Suprapubic skin (tissue), 4 donors: ENCODE data around the gene PCBP3. TPM values are rescaled to one million over a fixed set of nuclear protein-coding genes. Genes with fewer than 3 reads are reported as not detected.

Experiments used
- DNase-seq, 2 donors: peaks; one replicate each; pipeline ENCODE4 v3.0.0-alpha.2; 2019; ENCODE audit warnings: low spot score in 2 of 2
- H3K27ac ChIP-seq: fragments of 200-600 bp; sonication (generic); one replicate; pipeline ENCODE4 v1.5.1; 2019
- H3K27me3 ChIP-seq: fragments of 200-600 bp; sonication (generic); one replicate; pipeline ENCODE4 v1.5.1; 2019
- H3K36me3 ChIP-seq: fragments of 200-600 bp; sonication (generic); one replicate; pipeline ENCODE4 v1.5.1; 2019
- H3K4me1 ChIP-seq: fragments of 200-600 bp; sonication (generic); one replicate; pipeline ENCODE4 v1.5.1; 2019
- H3K4me3 ChIP-seq: fragments of 200-600 bp; sonication (generic); one replicate; pipeline ENCODE4 v1.5.1; 2019; ENCODE audit warnings: mild to moderate bottlenecking
- H3K9me3 ChIP-seq: fragments of 200-600 bp; sonication (generic); one replicate; pipeline ENCODE4 v1.5.1; 2019
- CTCF ChIP-seq, 2 donors: fragments of 200-600 bp in 1 of 2; fragments of 450-650 bp in 1 of 2; sonication (generic) in 1 of 2; IDR thresholded peaks; one replicate each; pipeline ENCODE4 v1.5.1; 2016 to 2019; ENCODE audit warnings: antibody characterized with exemption in 2 of 2, mild to moderate bottlenecking in 1 of 2, moderate library complexity in 1 of 2
- EP300 ChIP-seq: sonication (generic); formaldehyde crosslinking; IDR thresholded peaks from one replicate; pipeline ENCODE4 v1.6.1; 2017; ENCODE audit warnings: antibody characterized with exemption
- POLR2A ChIP-seq, 2 donors: fragments of 450-650 bp; IDR thresholded peaks; one replicate each; pipeline ENCODE4 v1.6.1; 2017; ENCODE audit warnings: antibody characterized with exemption in 2 of 2, mild to moderate bottlenecking in 2 of 2, moderate library complexity in 2 of 2
- POLR2AphosphoS5 ChIP-seq, 3 donors: sonication (generic); formaldehyde crosslinking; IDR thresholded peaks; one replicate each; pipeline ENCODE4 v1.6.1; 2017; ENCODE audit warnings: antibody characterized with exemption in 3 of 3
- WGBS: methylation state at CpG from one replicate; pipeline ENCODE4 v1.1.5; 2018; 5-methylcytosine and 5-hydroxymethylcytosine counted together
- total RNA-seq, 4 donors: library from RNA; depleted of rRNA; stranded (reverse); fragments of >200 nt; gene quantifications; one replicate each; pipeline ENCODE4 v1.1.0, GENCODE V29; 2016

Gene PCBP3
- total RNA-seq, 4 donors from 2014 or later = 0.97 to 7.3 (median 2.7) TPM

GRCh38 chr21:45909238-45909988 lies 265.9 kb downstream of the PCBP3 start:
- H3K36me3 ChIP-seq = no peaks in the 10 kb centered on the region
- H3K9me3 ChIP-seq = no peaks in the 10 kb centered on the region
- TF ChIP-seq CTCF (IDR thresholded peaks at IDR 0.05) = no peak
- TF ChIP-seq POLR2AphosphoS5 (IDR thresholded peaks at IDR 0.05) = no peak
- no peak for TF ChIP-seq EP300
- TF ChIP-seq POLR2A (IDR thresholded peaks at IDR 0.05) = no peak
- no peak for DNase-seq
- no peak overlapping the region for H3K27ac ChIP-seq
- no peaks in the 10 kb centered on the region for H3K27me3 ChIP-seq
- no peak overlapping the region for H3K4me3 ChIP-seq
- 92% methylated on average over 2 of the region's 23 CpGs for WGBS
- H3K4me1 ChIP-seq = no peaks in the 10 kb centered on the region

- Histone ChIP-seq H3K9me3 (no peaks in the 10 kb centered on the region), H3K4me3 (no peak overlapping the region), H3K4me1 (no peaks in the 10 kb centered on the region), H3K27ac (no peak overlapping the region), H3K36me3 (no peaks in the 10 kb centered on the region), H3K27me3 (no peaks in the 10 kb centered on the region)
- no peak for TF ChIP-seq EP300
- TF ChIP-seq POLR2A (IDR thresholded peaks at IDR 0.05) = no peak
- no peak for TF ChIP-seq CTCF (IDR thresholded peaks at IDR 0.05)
- no peak for TF ChIP-seq POLR2AphosphoS5 (IDR thresholded peaks at IDR 0.05)
- 64% methylated on average over 5 of the region's 5 CpGs for WGBS
- DNase-seq = no peak
These were observed 266.6 kb downstream of the PCBP3 start for GRCh38 chr21:45910155-45910547.

GRCh38 chr21:45910548-45911221 lies 267.2 kb downstream of the PCBP3 start:
- Histone ChIP-seq H3K27ac (no peak overlapping the region), H3K4me1 (no peaks in the 10 kb centered on the region), H3K9me3 (no peaks in the 10 kb centered on the region), H3K4me3 (no peak overlapping the region), H3K27me3 (no peaks in the 10 kb centered on the region), H3K36me3 (no peaks in the 10 kb centered on the region)
- DNase-seq = no peak
- WGBS = 57% methylated on average over 21 of the region's 28 CpGs
- TF ChIP-seq CTCF (IDR thresholded peaks at IDR 0.05) (no peak), POLR2AphosphoS5 (IDR thresholded peaks at IDR 0.05) (no peak), EP300 (no peak), POLR2A (IDR thresholded peaks at IDR 0.05) (no peak)

- no peak for DNase-seq
- H3K27me3 ChIP-seq = no peaks in the 10 kb centered on the region
- H3K4me3 ChIP-seq = no peak overlapping the region
- TF ChIP-seq CTCF (IDR thresholded peaks at IDR 0.05) (no peak), POLR2AphosphoS5 (IDR thresholded peaks at IDR 0.05) (no peak), POLR2A (IDR thresholded peaks at IDR 0.05) (no peak), EP300 (no peak)
- WGBS = 94% methylated on average over 14 of the region's 15 CpGs
- no peaks in the 10 kb centered on the region for H3K36me3 ChIP-seq
- no peaks in the 10 kb centered on the region for H3K4me1 ChIP-seq
- H3K9me3 ChIP-seq = no peaks in the 10 kb centered on the region
- H3K27ac ChIP-seq = no peak overlapping the region
These were observed 268.3 kb downstream of the PCBP3 start for GRCh38 chr21:45911806-45912325.
